B cell (primary cell): ENCODE data around the gene FCN1. TPM values are rescaled to one million over a fixed set of nuclear protein-coding genes. Genes with fewer than 3 reads are reported as not detected.

Experiments used
- ATAC-seq: fragments of 200-7000 bp; cut with Tn5 transposase; one replicate; pipeline ENCODE4 v1.10.0; 2021; ENCODE audit warnings: low read depth, mild to moderate bottlenecking, moderate number of reproducible peaks, moderate library complexity
- CTCF ChIA-PET: fragments of 350-600 bp; sonication (Branson Sonifier 250); formaldehyde crosslinking; loops from one replicate; lab custom pipeline; 2021; ENCODE audit warnings: antibody characterized with exemption, inconsistent platforms; lab: Charles Lee
- POLR2A ChIA-PET: fragments of 350-600 bp; sonication (Branson Sonifier 250); formaldehyde crosslinking; loops from one replicate; lab custom pipeline; 2021; ENCODE audit warnings: antibody characterized with exemption; lab: Charles Lee
- DNase-seq: peaks from one replicate; pipeline ENCODE4 v3.0.0; 2013
- H2AFZ ChIP-seq: 2 replicates; pipeline ENCODE4 v1.6.1; 2012; ENCODE audit warnings: mild to moderate bottlenecking, low read depth, low read length; ENCODE audit not compliant: insufficient read depth, poor library complexity, severe bottlenecking
- H3K27ac ChIP-seq, 2 donors: 1 replicate in 1 of 2; 2 replicates in 1 of 2; pipeline ENCODE4 v1.5.1; 2012 to 2013; ENCODE audit warnings: low read length in 2 of 2, mild to moderate bottlenecking in 2 of 2, moderate library complexity in 1 of 2
- H3K27me3 ChIP-seq, 4 experiments: fragments of 200-600 bp in 1 of 4; sonication (generic) in 1 of 4; replicated peaks in 1 of 4; 1 replicate in 2 of 4; 2 replicates in 2 of 4; pipeline versions ENCODE4 v1.6.1 to v1.7.0; 2013 to 2016; ENCODE audit warnings: low read length in 3 of 4, mild to moderate bottlenecking in 2 of 4, mixed read lengths in 1 of 4, moderate library complexity in 1 of 4; ENCODE audit not compliant: insufficient read depth in 4 of 4, control insufficient read depth in 3 of 4; ENCODE audit errors: control extremely low read depth in 1 of 4
- H3K36me3 ChIP-seq, 2 experiments: replicated peaks in 1 of 2; 1 replicate in 1 of 2; 2 replicates in 1 of 2; pipeline versions ENCODE4 v1.6.1 to v1.7.1; 2013; ENCODE audit warnings: low read length in 1 of 2; ENCODE audit not compliant: insufficient read depth in 2 of 2, control insufficient read depth in 1 of 2; ENCODE audit errors: control extremely low read depth in 1 of 2, extremely low read depth in 1 of 2
- H3K4me1 ChIP-seq, 2 donors: fragments of 200-600 bp in 1 of 2; sonication (generic) in 1 of 2; 1 replicate in 1 of 2; 2 replicates in 1 of 2; pipeline versions ENCODE4 v1.5.1 to v1.6.1; 2013 to 2017; ENCODE audit warnings: low read length in 2 of 2; ENCODE audit not compliant: control insufficient read depth in 2 of 2, insufficient read depth in 2 of 2
- H3K4me2 ChIP-seq: replicated peaks from 2 replicates; pipeline ENCODE3; 2012; ENCODE audit warnings: mild to moderate bottlenecking, low read depth, low read length; ENCODE audit not compliant: poor library complexity, severe bottlenecking
- H3K4me3 ChIP-seq, 5 experiments: fragments of 200-600 bp in 1 of 5; sonication (generic) in 1 of 5; 1 replicate in 3 of 5; 2 replicates in 2 of 5; pipeline versions ENCODE4 v1.5.1 to v1.7.0; 2011 to 2016; ENCODE audit warnings: low read length in 4 of 5, mild to moderate bottlenecking in 4 of 5, low read depth in 2 of 5, control low read depth in 1 of 5, moderate library complexity in 1 of 5; ENCODE audit not compliant: insufficient read depth in 1 of 5; ENCODE audit errors: control extremely low read depth in 1 of 5, extremely low read depth in 1 of 5
- H3K79me2 ChIP-seq: fragments of 200-600 bp; sonication (generic); one replicate; pipeline ENCODE4 v1.6.0; 2016; ENCODE audit warnings: low read length; ENCODE audit not compliant: control insufficient read depth, insufficient read depth
- H3K9ac ChIP-seq: fragments of 200-600 bp; sonication (generic); 2 replicates; pipeline ENCODE4 v1.6.1; 2017; ENCODE audit warnings: mild to moderate bottlenecking, low read length, moderate library complexity
- H3K9me3 ChIP-seq, 3 donors: one replicate each; pipeline versions ENCODE4 v1.6.1 to v1.7.1; 2013; ENCODE audit warnings: low read length in 2 of 3; ENCODE audit not compliant: control insufficient read depth in 2 of 3, insufficient read depth in 1 of 3; ENCODE audit errors: control extremely low read depth in 1 of 3
- H4K20me1 ChIP-seq: 2 replicates; pipeline ENCODE4 v1.6.0; 2012; ENCODE audit warnings: mild to moderate bottlenecking, low read length; ENCODE audit not compliant: insufficient read depth, control insufficient read depth, poor library complexity, severe bottlenecking
- H3K27ac Mint-ChIP-seq: one replicate; pipeline ENCODE4 v1.8.0; 2021; ENCODE audit warnings: mixed read lengths
- H3K27me3 Mint-ChIP-seq: one replicate; pipeline ENCODE4 v1.8.0; 2021; ENCODE audit warnings: mixed read lengths
- H3K4me1 Mint-ChIP-seq: one replicate; pipeline ENCODE4 v1.8.0; 2021; ENCODE audit warnings: mixed read lengths
- H3K4me3 Mint-ChIP-seq: one replicate; pipeline ENCODE4 v1.8.0; 2021; ENCODE audit warnings: mixed read lengths
- H3K9me3 Mint-ChIP-seq: one replicate; pipeline ENCODE4 v1.8.0; 2022; ENCODE audit warnings: mixed read lengths; ENCODE audit not compliant: insufficient read depth
- EZH2 ChIP-seq: IDR thresholded peaks from 2 replicates; pipeline ENCODE4 v1.6.1; 2012; ENCODE audit warnings: borderline replicate concordance, low read depth, mild to moderate bottlenecking, moderate library complexity, low read length; ENCODE audit not compliant: insufficient read depth, poor library complexity, severe bottlenecking
- WGBS: methylation state at CpG from one replicate; pipeline ENCODE4 v1.1.5; 2013; ENCODE audit warnings: missing lambda C conversion rate; ENCODE audit not compliant: insufficient coverage; 5-methylcytosine and 5-hydroxymethylcytosine counted together
- intact Hi-C: fragments of 100-400 bp; cut with micrococcal nuclease; formaldehyde crosslinking; loops from one replicate; pipeline ENCODE4 v1.10.0; 2022
- polyA plus RNA-seq: library from polyadenylated mRNA; depleted of rRNA; stranded (reverse); fragments of >200 nt; gene quantifications from 2 replicates; pipeline ENCODE4 v1.2.3, GENCODE V29; 2012
- total RNA-seq, 2 donors: library from RNA; stranded (reverse); fragments of 120-200 nt in 1 of 2; gene quantifications; 1 replicate in 1 of 2; 2 replicates in 1 of 2; pipeline versions ENCODE4 v1.2.3 to v1.2.4, GENCODE V29; 2013 to 2022
- TF ChIP-seq, protein P1 (sequence below): fragments of 200-600 bp; IDR thresholded peaks from one replicate; pipeline ENCODE4 v1.8.0; 2022; ENCODE audit warnings: antibody characterized with exemption, mild to moderate bottlenecking

The FCN1 gene
- total and polyA plus RNA-seq, 2 donors (not counting 1 experiment from before 2014, with no cell fraction given) = 2.2 to 20.6 TPM

GRCh38 chr9:134915046-134915985, 2.4 kb downstream of the FCN1 start:
- Histone ChIP-seq H3K4me2 (no peak overlapping the region), H3K4me3 (peak overlapping the region in 1 of 5 experiments; percentile 6), H4K20me1 (no peaks in the 10 kb centered on the region), H3K27ac (no peak overlapping the region), H2AFZ (no peak overlapping the region), H3K9ac (no peak overlapping the region), H3K27me3 (peaks cover 0 to 19% (median 2%) of the 10 kb centered on the region in 4 experiments), H3K36me3 (no peaks in the 10 kb centered on the region), H3K9me3 (peaks cover 1 to 17% (median 14%) of the 10 kb centered on the region in 3 donors), H3K4me1 (peaks cover 0 to 5% of the 10 kb centered on the region in 2 donors), H3K79me2 (no peaks in the 10 kb centered on the region)
- ATAC-seq (no peak), DNase-seq (no peak)
- peaks cover 7% of the 10 kb centered on the region for H3K9me3 Mint-ChIP-seq
- 95% methylated on average over 25 of the region's 26 CpGs for WGBS
- H3K4me3 Mint-ChIP-seq = no peak overlapping the region
- POLR2A ChIA-PET = no interaction called here
- H3K4me1 Mint-ChIP-seq = no peaks in the 10 kb centered on the region
- CTCF ChIA-PET = no interaction called here
- peaks cover 9% of the 10 kb centered on the region for H3K27me3 Mint-ChIP-seq
- intact Hi-C loops = no loop called here
- no peak overlapping the region for H3K27ac Mint-ChIP-seq
- TF ChIP-seq EZH2 = no peak

DNA sequence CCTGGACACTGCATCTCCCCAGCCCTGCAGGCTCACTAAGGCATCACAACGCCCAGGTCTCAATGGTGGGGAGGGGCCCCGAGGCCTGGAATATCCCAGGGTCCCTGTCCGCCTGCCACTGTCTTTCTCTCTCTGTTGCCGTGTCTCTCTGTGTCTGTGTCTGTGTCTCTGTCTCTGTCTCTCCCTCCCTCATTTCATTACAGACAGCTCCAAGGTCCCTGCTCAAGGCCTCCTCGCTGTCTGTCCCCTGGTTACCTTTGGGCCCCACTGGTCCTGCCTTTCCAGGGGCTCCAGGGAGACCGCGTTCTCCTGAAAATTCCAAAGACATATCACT, 3.2 kb downstream of the FCN1 start:
- no peaks in the 10 kb centered on the region for H3K36me3 ChIP-seq
- Mint-ChIP-seq H3K9me3 (peaks cover 2% of the 10 kb centered on the region), H3K4me1 (no peaks in the 10 kb centered on the region), H3K27me3 (peaks cover 8% of the 10 kb centered on the region), H3K4me3 (no peak overlapping the region), H3K27ac (no peak overlapping the region)
- H3K9ac ChIP-seq = no peak overlapping the region
- no peak overlapping the region for H3K4me3 ChIP-seq
- ATAC-seq (no peak), DNase-seq (no peak)
- H3K27me3 ChIP-seq = peaks cover 0 to 19% (median 2%) of the 10 kb centered on the region in 4 experiments
- ChIA-PET POLR2A (no interaction called here), CTCF (no interaction called here)
- no peak for TF ChIP-seq EZH2
- TF ChIP-seq, protein P1, sequence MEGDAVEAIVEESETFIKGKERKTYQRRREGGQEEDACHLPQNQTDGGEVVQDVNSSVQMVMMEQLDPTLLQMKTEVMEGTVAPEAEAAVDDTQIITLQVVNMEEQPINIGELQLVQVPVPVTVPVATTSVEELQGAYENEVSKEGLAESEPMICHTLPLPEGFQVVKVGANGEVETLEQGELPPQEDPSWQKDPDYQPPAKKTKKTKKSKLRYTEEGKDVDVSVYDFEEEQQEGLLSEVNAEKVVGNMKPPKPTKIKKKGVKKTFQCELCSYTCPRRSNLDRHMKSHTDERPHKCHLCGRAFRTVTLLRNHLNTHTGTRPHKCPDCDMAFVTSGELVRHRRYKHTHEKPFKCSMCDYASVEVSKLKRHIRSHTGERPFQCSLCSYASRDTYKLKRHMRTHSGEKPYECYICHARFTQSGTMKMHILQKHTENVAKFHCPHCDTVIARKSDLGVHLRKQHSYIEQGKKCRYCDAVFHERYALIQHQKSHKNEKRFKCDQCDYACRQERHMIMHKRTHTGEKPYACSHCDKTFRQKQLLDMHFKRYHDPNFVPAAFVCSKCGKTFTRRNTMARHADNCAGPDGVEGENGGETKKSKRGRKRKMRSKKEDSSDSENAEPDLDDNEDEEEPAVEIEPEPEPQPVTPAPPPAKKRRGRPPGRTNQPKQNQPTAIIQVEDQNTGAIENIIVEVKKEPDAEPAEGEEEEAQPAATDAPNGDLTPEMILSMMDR = no peak
- peaks cover 0 to 12% (median 8%) of the 10 kb centered on the region in 3 donors for H3K9me3 ChIP-seq
- H4K20me1 ChIP-seq = no peaks in the 10 kb centered on the region
- H3K4me2 ChIP-seq = no peak overlapping the region
- H3K79me2 ChIP-seq = no peaks in the 10 kb centered on the region
- intact Hi-C loops = no loop called here
- H3K27ac ChIP-seq = no peak overlapping the region
- no peak overlapping the region for H2AFZ ChIP-seq
- WGBS = 90% methylated on average over 7 of the region's 7 CpGs
- H3K4me1 ChIP-seq = peaks cover 0 to 5% of the 10 kb centered on the region in 2 donors
